Loucy (cell line): Measurements from ENCODE around the gene IQGAP3.

Experiments used
- CTCF ChIP-seq: fragments of 200-600 bp; sonication (generic); conservative IDR thresholded peaks from 2 replicates; pipeline ENCODE4 v1.5.1; 2014; ENCODE audit warnings: mild to moderate bottlenecking, antibody characterized with exemption, low read length
- EZH2phosphoT487 ChIP-seq: fragments of 200-600 bp; IDR thresholded peaks from 2 replicates; pipeline ENCODE4 v1.6.1; 2018; ENCODE audit warnings: antibody characterized with exemption, mild to moderate bottlenecking, moderate library complexity, borderline replicate concordance

- TF ChIP-seq CTCF (no peak), EZH2phosphoT487 (no peak)
Measured at GRCh38 chr1:156544592-156545102, 27.7 kb downstream of the IQGAP3 start.
